GM19372 (cell line): ENCODE results near the gene AMD1.
"Not testable (repeated sequence)": the region's sequence is repeated elsewhere in the genome, so short reads cannot be mapped to it uniquely, and the experiment has no call there.

Experiments
- ATAC-seq: cut with Tn5 transposase; IDR thresholded peaks from one replicate; pipeline ENCODE4 v1.9.1; 2021; ENCODE audit warnings: mild to moderate bottlenecking, low read depth, moderate library complexity; ENCODE audit not compliant: unreplicated experiment

The AMD1 gene

DNA sequence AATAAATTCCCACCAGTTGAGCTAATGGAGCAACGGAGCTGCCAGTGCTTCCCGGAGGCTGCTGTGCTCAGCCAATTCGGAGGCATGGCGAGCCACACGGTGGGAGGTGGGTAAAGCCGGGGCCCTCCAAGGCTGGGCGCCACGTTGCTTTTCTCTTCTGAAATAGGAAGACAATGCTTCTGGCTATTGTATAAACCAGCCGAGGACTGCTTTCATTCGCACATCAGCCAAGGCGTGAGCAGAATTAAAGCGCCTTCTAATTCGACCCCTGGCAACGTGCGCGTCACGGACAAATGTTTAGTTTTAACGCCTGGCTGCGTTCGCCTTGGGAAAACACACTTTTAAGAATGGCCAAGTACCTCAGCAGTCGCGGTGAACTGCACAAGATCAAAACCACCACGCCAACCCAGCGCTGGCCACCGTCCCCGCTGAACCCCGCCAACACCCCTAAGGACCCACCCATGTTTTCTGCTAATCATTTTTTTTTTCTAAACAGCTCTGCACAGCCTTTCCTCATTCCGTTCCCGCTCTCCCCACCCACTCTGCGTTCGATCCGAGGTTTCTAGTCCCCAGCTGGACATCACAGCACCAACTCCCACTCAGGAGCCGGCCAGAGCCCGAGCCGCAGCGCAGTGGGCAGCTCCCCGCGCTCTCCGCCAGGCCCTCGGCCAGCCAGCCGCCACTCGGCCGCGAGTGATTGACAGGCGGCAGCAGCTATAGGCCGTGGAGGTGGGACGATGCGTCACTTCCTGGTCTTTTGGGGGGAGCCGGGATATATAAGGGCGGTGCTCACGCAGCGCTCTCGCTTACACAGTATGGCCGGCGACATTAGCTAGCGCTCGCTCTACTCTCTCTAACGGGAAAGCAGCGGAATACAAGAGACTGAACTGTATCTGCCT is at the start of gene AMD1:
AMD1 (plus strand) TSS at position 805 of the 899 bp plus-strand sequence. CDS start 321 bp downstream, outside the sequence.
- peak; percentile 62 for ATAC-seq

- ATAC-seq: no peak
These were observed 48.1 kb upstream of the AMD1 start for GRCh38 chr6:110826236-110827129.

- ATAC-seq: no peak
These were observed 46.2 kb upstream of the AMD1 start for GRCh38 chr6:110828396-110828795.

DNA sequence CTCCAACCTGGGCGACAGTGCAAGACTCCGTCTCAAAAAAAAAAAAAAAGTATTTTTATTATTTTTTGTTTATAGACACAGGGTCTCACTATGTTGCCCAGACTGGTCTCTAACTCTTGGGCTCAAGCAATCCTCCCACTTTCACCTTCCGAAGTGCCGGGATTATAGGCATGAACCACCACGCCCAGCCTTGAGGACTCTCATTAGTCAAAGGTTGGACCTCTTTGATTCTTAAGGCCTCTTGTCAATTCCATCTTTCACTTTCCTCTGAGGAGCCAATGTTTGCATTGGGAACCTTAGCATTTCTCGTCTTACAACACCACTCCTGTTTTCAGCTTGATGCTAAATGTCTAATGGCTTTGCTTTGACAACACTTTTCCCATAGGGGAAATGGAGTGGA is 43.2 kb upstream of the AMD1 start:
- no peak for ATAC-seq

GRCh38 chr6:110833831-110834230 is 40.8 kb upstream of the AMD1 start:
- no peak for ATAC-seq

DNA sequence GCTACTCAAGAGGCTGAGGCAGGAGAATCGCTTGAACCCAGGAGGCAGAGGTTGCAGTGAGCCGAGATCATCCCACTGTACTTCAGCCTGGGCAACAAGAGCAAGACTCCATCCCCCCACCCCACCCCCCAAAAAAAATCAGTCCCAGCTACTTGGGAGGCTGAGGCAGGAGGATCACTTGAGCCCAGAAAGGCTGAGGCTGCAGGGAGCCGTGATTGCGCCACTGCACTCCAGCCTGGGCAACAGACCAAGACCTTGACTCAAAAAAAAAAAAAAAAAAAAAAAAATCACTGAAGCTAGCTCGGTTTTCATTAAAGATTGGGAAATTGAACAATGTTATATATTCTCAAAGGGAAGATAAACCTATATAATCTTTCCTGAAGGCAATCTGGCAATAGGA is 38.8 kb upstream of the AMD1 start:
- ATAC-seq: not testable (repeated sequence)

GRCh38 chr6:110841266-110841665 is 33.3 kb upstream of the AMD1 start:
- no peak for ATAC-seq

DNA sequence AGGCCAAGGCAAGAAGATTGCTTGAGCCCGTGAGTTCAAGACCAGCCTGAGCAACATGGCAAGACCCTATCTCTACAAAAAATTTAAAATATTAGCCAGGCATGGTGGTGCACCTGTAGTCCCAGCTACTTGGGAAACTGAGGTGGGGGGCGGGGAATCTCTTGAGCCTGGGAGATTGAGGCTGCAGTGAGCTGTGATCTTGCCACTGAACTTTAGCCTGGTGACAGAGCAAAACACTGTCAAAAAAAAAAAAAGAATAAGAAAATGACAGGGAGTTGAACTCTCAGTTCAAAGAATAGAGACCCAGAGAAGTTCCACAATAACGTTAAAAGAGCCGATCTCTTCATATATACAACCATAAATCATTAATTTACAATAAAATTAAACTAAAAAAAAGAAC is 24.8 kb upstream of the AMD1 start:
- no peak for ATAC-seq

DNA sequence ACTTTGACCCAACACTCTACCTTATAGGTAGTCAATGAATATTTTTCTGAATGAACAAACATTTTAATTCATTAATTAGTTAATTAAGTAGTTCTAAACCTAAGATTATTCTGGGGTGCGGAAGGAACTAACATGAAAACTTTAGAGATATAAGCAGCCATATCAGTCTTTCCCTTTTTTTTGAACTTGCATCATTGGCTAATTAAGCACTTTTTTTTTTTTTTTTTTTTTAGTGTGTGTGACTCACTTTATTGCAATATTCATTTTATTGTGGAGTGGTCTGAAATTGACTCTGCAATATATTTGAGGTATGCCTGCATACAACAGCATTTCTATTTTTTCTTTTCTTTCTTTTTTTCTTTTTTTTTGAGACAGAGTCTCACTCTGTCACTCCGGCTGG is 21.8 kb upstream of the AMD1 start:
- no peak for ATAC-seq

DNA sequence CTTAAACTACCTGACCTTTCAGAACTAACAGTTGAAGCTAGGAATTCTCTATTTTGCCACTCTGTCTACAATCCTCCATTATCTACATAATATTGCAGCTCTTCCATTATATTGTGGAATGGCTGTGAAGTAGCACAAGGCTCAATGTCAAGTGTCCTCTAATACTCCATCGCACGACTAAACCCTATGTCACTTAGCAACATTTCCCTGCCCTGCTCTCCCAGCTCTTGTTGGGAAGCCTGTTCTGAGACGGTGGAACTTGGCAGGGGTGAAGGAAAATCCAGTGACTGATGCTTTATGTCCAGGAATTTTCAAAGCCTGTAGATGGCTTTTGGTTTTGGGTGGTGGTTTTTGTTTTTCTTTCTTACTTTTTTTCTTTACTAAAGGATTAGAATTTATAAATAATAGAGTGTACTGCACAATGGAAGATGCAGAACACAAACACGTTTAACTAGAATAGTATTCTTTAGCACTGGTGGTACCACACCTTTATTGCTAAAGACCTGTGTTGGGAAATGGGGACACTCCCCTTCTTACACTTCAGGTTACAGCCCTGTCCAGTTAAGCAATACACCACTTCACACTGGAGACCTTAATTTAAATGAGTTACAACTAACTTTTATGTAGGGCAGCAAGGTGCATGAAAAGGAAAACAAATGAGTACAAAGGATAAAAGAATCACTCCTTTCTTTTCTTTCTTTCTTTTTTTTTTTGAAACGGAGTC is 20.7 kb upstream of the AMD1 start:
- no peak for ATAC-seq

DNA sequence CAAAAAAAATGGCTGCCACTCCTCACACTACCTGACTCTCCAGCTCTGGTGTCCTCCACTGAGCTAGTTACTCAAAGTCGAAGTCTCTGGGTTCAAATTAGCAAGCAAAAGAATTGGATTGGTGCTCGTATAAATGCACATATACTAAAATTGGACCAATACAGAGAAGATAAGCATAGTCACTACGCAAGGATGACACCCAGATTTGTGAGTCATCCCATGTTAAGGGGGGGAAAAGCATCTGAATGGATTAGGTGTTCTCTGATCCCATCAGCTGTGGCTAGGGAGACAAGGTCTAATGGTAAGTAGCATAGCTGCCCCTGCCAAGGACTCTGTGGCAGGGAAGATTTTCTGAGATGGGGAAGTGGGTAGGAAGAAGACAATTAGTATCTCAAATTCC is 18.3 kb upstream of the AMD1 start:
- no peak for ATAC-seq

GRCh38 chr6:110858016-110858415 is 16.6 kb upstream of the AMD1 start:
- ATAC-seq: no peak

DNA sequence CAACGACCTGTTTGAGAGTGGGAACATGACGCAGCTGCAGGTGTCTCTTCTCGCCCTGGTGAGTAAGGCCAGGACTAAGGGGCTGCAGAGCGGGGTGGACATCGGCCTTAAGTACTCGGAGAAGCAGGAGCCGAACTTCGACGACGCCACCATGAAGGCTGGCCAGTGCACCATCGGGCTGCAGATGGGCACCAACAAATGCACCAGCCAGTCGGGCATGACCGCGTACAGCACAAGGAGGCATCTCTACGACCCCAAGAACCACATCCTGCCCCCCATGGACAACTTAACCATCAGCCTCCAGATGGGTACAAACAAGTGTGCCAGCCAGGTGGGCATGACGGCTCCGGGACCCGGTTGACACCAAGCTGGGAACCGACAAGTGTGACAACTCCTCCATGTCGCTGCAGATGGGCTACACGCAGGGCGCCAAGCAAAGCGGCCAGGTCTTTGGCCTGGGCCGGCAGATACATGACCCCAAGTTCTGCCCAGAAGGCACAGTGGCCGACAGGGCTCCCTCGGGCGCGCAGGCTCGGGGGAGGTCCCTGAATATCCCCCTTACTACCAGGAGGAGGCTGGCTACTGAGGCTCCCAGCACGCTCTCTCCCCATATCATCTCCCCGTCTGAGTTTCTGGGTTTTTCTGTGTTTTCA is 15.9 kb upstream of the AMD1 start:
- ATAC-seq: no peak

GRCh38 chr6:110859335-110859792 is 15.2 kb upstream of the AMD1 start:
- no peak for ATAC-seq

- ATAC-seq: no peak
These were observed 9.8 kb upstream of the AMD1 start for GRCh38 chr6:110864824-110865223.

DNA sequence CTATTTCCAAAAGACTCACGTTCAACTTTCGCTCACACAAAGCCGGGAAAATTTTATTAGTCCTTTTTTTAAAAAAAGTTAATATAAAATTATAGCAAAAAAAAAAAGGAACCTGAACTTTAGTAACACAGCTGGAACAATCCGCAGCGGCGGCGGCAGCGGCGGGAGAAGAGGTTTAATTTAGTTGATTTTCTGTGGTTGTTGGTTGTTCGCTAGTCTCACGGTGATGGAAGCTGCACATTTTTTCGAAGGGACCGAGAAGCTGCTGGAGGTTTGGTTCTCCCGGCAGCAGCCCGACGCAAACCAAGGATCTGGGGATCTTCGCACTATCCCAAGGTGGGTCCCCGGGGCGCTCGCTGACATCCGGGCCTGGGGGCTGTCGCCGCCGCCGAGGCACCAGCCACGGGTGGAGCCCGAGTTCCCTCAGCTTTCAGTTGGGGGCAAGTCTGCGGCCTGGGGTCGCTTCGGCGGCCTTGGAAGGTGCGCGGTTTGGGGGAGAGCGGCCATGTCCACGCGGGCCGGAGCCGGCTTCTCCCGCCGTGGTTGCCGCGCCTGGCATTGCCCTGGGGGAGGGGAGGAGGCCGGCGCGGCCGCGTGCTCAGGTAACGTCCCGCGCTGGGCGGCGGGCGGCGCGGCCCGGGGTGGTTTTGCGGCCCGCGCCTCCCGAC is 429 bp downstream of the AMD1 start:
- ATAC-seq: peak; percentile 16

- peak; percentile 18 for ATAC-seq
These were observed 1.1 kb downstream of the AMD1 start for GRCh38 chr6:110875548-110876169.

DNA sequence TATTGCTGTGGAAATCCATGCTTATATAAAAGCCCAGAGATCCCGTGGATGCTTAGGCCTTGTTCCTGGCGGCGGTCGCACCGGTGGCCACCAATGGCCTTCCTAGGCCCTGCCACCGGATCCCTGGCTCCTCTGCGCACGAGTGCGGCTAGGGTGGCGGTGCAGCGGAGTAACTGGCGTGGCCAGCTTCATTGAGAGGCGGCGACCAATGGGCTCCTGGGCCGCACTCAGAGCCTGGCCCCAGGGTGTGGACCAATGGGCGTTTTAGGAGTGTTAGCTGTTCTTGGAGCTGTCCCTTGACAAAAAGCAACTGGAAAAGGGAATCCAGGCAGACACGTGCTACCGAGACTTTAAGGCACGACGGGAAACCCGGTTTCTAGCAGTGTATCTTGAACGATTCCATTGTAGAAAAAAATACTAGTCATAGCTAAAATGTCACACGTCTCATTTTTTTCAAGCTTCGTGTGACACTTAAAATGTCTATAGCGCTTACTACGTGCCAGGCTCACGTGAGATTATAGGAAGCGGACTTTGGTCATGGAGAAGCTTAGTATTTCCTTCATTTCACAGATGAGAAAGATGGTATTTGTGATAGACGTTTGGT is 1.7 kb downstream of the AMD1 start:
- ATAC-seq: peak; percentile 34
